Activated CD4-positive, alpha-beta memory T cell treated with anti-CD3 and anti-CD28 coated beads, Interleukin-2, amount 10 ng/mL, durations not matched to agents 7 days and 5 days (primary cell): ENCODE results near the gene PIK3R3. TPM values are rescaled to one million over a fixed set of nuclear protein-coding genes. Genes with fewer than 3 reads are reported as not detected.
"Not testable (repeated sequence)": the region's sequence is repeated elsewhere in the genome, so short reads cannot be mapped to it uniquely, and the experiment has no call there.

ENCODE experiments used
- CTCF ChIA-PET: fragments of 350-600 bp; sonication (Branson Sonifier 250); formaldehyde crosslinking; loops from one replicate; lab custom pipeline; 2021; ENCODE audit warnings: antibody characterized with exemption, inconsistent platforms; lab: Charles Lee
- POLR2A ChIA-PET: fragments of 350-600 bp; sonication (Branson Sonifier 250); formaldehyde crosslinking; loops from one replicate; lab custom pipeline; 2021; ENCODE audit warnings: antibody characterized with exemption; lab: Charles Lee
- DNase-seq: peaks from one replicate; pipeline ENCODE4 v3.0.0-alpha.2; 2020
- H3K27ac Mint-ChIP-seq: one replicate; pipeline ENCODE4 v1.8.0; 2021; ENCODE audit warnings: mild to moderate bottlenecking, mixed read lengths
- H3K27me3 Mint-ChIP-seq: one replicate; pipeline ENCODE4 v1.8.0; 2021; ENCODE audit warnings: mixed read lengths
- H3K36me3 Mint-ChIP-seq: one replicate; pipeline ENCODE4 v1.8.0; 2021; ENCODE audit warnings: low read depth, mixed read lengths
- H3K4me1 Mint-ChIP-seq: one replicate; pipeline ENCODE4 v1.8.0; 2021; ENCODE audit warnings: mixed read lengths
- H3K4me3 Mint-ChIP-seq: one replicate; pipeline ENCODE4 v1.8.0; 2021; ENCODE audit warnings: mild to moderate bottlenecking, mixed read lengths
- H3K9me3 Mint-ChIP-seq: one replicate; pipeline ENCODE4 v1.8.0; 2021; ENCODE audit warnings: mixed read lengths
- total RNA-seq, 2 experiments: library from RNA; stranded (reverse); gene quantifications; one replicate each; pipeline ENCODE4 v1.2.3, GENCODE V29; 2021

Gene PIK3R3
- total RNA-seq, 2 experiments from 2014 or later = 5.0 to 5.2 TPM

DNA sequence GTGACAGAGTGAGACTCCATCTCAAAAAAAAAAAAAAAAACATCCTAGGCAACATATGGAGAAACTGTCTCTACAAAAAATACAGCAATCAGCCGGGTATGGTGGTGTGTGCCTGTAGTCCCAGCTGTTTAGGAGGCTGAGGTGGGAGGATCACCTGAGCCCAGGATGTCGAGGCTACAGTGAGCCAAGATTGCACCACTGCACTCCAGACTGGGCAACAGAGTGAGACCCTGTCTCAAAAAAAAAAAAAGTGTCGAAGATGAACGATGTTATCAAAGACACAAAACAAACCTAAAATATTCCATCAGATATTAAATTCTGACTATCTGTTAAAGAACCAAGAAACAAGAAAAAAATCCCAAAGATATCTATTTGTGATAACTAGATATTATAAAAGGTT lies 38.6 kb downstream of the PIK3R3 start:
- H3K27me3 Mint-ChIP-seq, POLR2A ChIA-PET, CTCF ChIA-PET, H3K9me3 Mint-ChIP-seq, H3K4me3 Mint-ChIP-seq, H3K27ac Mint-ChIP-seq, H3K36me3 Mint-ChIP-seq, DNase-seq: not testable (repeated sequence)
- H3K4me1 Mint-ChIP-seq = peaks cover 11% of the 10 kb centered on the region

DNA sequence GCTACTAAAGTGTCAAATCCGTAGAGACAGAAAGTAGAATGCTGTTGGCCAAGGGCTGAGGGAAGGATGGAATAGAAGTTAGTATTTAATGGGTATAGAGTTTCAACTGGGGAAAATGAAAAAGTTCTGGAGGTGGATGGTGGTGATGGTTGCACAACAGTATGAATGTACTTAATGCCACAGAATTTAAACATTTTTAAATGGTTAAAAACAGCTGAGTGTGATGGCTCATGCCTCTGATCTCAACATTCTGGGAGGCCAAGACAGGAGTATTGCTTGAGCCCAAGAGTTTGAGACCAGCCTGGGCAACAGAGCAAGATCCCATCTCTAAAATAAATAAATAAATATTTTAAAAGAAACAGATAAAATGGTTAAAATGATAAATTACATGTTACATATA lies 44.5 kb downstream of the PIK3R3 start:
- H3K27me3 Mint-ChIP-seq = peaks cover 10% of the 10 kb centered on the region
- no peaks in the 10 kb centered on the region for H3K36me3 Mint-ChIP-seq
- POLR2A ChIA-PET = no interaction called here
- no peaks in the 10 kb centered on the region for H3K4me1 Mint-ChIP-seq
- H3K27ac Mint-ChIP-seq = no peak overlapping the region
- CTCF ChIA-PET = no interaction called here
- DNase-seq = no peak
- H3K4me3 Mint-ChIP-seq = no peak overlapping the region
- no peaks in the 10 kb centered on the region for H3K9me3 Mint-ChIP-seq

DNA sequence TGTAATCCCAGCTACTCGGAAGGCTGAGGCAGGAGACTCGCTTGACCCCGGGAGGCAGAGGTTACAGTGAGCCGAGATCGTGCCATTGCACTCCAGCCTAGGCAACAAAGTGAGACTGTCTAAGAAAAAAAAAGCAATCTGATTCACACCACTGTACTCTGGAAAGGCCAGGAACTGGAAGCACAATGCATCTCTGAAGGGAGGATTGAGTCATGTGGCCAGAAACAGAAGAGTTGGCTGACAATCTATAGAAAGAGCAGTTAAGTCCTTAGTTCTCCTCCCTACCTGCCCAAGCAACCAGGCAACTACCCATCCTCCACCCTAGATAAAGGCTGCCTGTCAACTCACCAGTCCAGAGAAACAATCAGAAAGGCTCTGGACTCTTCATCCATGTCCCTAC lies 45.9 kb downstream of the PIK3R3 start:
- ChIA-PET CTCF (no interaction called here), POLR2A (no interaction called here)
- DNase-seq = no peak
- H3K36me3 Mint-ChIP-seq = no peaks in the 10 kb centered on the region
- peaks cover 10% of the 10 kb centered on the region for H3K27me3 Mint-ChIP-seq
- no peak overlapping the region for H3K27ac Mint-ChIP-seq
- no peak overlapping the region for H3K4me3 Mint-ChIP-seq
- H3K9me3 Mint-ChIP-seq = no peaks in the 10 kb centered on the region
- H3K4me1 Mint-ChIP-seq = no peaks in the 10 kb centered on the region

DNA sequence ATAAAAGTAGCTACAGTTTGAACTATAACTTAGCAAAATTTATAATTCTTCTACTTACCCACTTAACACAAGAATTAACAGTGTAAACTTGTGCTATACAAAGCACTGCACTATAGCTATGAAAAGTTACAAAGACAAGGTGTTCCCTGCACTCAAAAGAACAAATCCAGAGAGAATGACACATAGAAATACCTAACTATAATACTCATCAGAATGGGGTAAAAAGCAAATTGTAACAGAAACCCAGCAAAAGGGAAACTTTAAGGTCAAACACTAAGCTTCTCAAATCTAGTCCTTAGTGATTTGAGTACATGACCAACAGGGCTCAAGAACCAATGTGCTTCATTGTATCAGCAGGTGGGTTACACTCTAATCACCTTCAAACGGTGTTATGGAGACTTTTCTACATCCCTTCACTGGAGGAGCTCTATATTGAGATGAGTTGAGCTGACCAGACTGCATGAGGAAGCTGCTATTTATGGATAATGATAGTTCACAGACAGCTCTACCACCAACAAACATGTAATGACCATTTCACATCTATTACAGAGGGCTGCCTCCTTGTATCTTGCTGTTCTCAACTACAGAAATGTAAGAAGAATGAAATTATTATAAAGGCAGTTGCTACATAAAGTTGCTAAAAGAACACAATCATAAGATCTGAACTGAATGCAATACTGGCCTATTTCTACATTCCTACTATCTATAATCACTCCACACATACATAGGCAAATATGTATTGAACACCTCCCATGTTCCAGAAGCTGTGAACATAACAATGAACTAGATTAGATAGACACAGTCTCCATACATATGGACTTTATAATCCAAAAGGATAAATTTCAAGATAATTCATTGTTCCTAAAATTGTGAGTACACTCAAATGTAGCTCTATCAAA lies 47.6 kb downstream of the PIK3R3 start:
- ChIA-PET POLR2A (no interaction called here), CTCF (interaction anchor here (0.5 to 1.5 kb wide), 2 partner anchors 95 to 376 kb away, joined by 3 to 5 read pairs; no protein-coding TSS in a partner anchor)
- H3K4me1 Mint-ChIP-seq = no peaks in the 10 kb centered on the region
- H3K27me3 Mint-ChIP-seq = peaks cover 10% of the 10 kb centered on the region
- no peaks in the 10 kb centered on the region for H3K36me3 Mint-ChIP-seq
- DNase-seq = no peak
- H3K4me3 Mint-ChIP-seq = no peak overlapping the region
- no peak overlapping the region for H3K27ac Mint-ChIP-seq
- H3K9me3 Mint-ChIP-seq = no peaks in the 10 kb centered on the region

- no peak overlapping the region for H3K4me3 Mint-ChIP-seq
- no peaks in the 10 kb centered on the region for H3K4me1 Mint-ChIP-seq
- peaks cover 8% of the 10 kb centered on the region for H3K27me3 Mint-ChIP-seq
- DNase-seq = no peak
- no peaks in the 10 kb centered on the region for H3K36me3 Mint-ChIP-seq
- H3K27ac Mint-ChIP-seq = no peak overlapping the region
- CTCF ChIA-PET = interaction anchor here (1.5 kb wide), 1 partner anchor 96 kb away, joined by 5 read pairs; no protein-coding TSS in a partner anchor
- POLR2A ChIA-PET = no interaction called here
- no peaks in the 10 kb centered on the region for H3K9me3 Mint-ChIP-seq
Measured at GRCh38 chr1:46083579-46083978, 48.9 kb downstream of the PIK3R3 start.

GRCh38 chr1:46081619-46082018 lies 50.8 kb downstream of the PIK3R3 start:
- no peaks in the 10 kb centered on the region for H3K4me1 Mint-ChIP-seq
- H3K4me3 Mint-ChIP-seq = no peak overlapping the region
- H3K27ac Mint-ChIP-seq = no peak overlapping the region
- no peak for DNase-seq
- no peaks in the 10 kb centered on the region for H3K9me3 Mint-ChIP-seq
- no peaks in the 10 kb centered on the region for H3K36me3 Mint-ChIP-seq
- POLR2A ChIA-PET = no interaction called here
- peaks cover 5% of the 10 kb centered on the region for H3K27me3 Mint-ChIP-seq
- CTCF ChIA-PET = no interaction called here

- H3K9me3 Mint-ChIP-seq = no peaks in the 10 kb centered on the region
- ChIA-PET POLR2A (no interaction called here), CTCF (no interaction called here)
- peaks cover 5% of the 10 kb centered on the region for H3K27me3 Mint-ChIP-seq
- H3K4me3 Mint-ChIP-seq = no peak overlapping the region
- H3K4me1 Mint-ChIP-seq = no peaks in the 10 kb centered on the region
- no peaks in the 10 kb centered on the region for H3K36me3 Mint-ChIP-seq
- no peak for DNase-seq
- H3K27ac Mint-ChIP-seq = no peak overlapping the region
Measured at GRCh38 chr1:46081206-46081605, 51.2 kb downstream of the PIK3R3 start.

DNA sequence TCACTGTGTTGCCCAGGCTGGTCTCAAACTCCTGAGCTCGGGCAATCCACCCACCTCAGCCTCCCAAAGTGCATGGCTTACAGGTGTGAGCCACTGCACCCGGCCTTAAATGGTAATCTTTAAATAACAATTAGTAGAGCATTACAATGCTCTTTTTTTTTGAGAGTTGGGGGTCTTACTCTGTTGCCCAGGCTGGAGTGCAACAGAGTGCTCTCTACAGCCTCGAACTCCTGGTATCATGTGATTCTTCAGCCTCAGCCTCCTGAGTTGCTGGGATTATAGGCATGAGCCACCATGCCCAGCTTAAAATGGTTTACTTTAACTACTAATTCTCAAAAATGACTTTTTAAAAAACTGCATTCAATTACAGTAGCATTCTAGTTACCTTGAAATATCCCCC lies 52.2 kb downstream of the PIK3R3 start:
- Mint-ChIP-seq H3K9me3 (no peaks in the 10 kb centered on the region), H3K4me3 (no peak overlapping the region), H3K27ac (no peak overlapping the region), H3K27me3 (peaks cover 5% of the 10 kb centered on the region), H3K36me3 (no peaks in the 10 kb centered on the region), H3K4me1 (no peaks in the 10 kb centered on the region)
- POLR2A ChIA-PET = no interaction called here
- CTCF ChIA-PET = no interaction called here
- no peak for DNase-seq

- Mint-ChIP-seq H3K4me1 (no peaks in the 10 kb centered on the region), H3K27ac (no peak overlapping the region), H3K9me3 (no peaks in the 10 kb centered on the region), H3K27me3 (no peaks in the 10 kb centered on the region), H3K4me3 (no peak overlapping the region), H3K36me3 (no peaks in the 10 kb centered on the region)
- ChIA-PET CTCF (interaction anchor here (0.6 kb wide), 1 partner anchor 287 kb away, joined by 3 read pairs; no protein-coding TSS in a partner anchor), POLR2A (no interaction called here)
- DNase-seq = no peak
Measured at GRCh38 chr1:46077644-46078043, 54.8 kb downstream of the PIK3R3 start.

- CTCF ChIA-PET = interaction anchor here (0.6 kb wide), 1 partner anchor 27 kb away, joined by 3 read pairs; no protein-coding TSS in a partner anchor
- H3K4me1 Mint-ChIP-seq = no peaks in the 10 kb centered on the region
- DNase-seq = no peak
- no peaks in the 10 kb centered on the region for H3K9me3 Mint-ChIP-seq
- H3K27me3 Mint-ChIP-seq = no peaks in the 10 kb centered on the region
- H3K27ac Mint-ChIP-seq = no peak overlapping the region
- no peaks in the 10 kb centered on the region for H3K36me3 Mint-ChIP-seq
- no peak overlapping the region for H3K4me3 Mint-ChIP-seq
- POLR2A ChIA-PET = no interaction called here
Measured at GRCh38 chr1:46076343-46076742, 56.1 kb downstream of the PIK3R3 start.

GRCh38 chr1:46072975-46073374 lies 59.5 kb downstream of the PIK3R3 start:
- Mint-ChIP-seq H3K4me1 (no peaks in the 10 kb centered on the region), H3K36me3 (no peaks in the 10 kb centered on the region), H3K4me3 (no peak overlapping the region), H3K9me3 (no peaks in the 10 kb centered on the region), H3K27me3 (no peaks in the 10 kb centered on the region), H3K27ac (no peak overlapping the region)
- ChIA-PET POLR2A (no interaction called here), CTCF (interaction anchor here (2.2 kb wide), 1 partner anchor 151 kb away, joined by 6 read pairs; no protein-coding TSS in a partner anchor)
- no peak for DNase-seq

- Mint-ChIP-seq H3K4me1 (peaks cover 4% of the 10 kb centered on the region), H3K27ac (no peak overlapping the region)
- POLR2A ChIA-PET = no interaction called here
Measured at GRCh38 chr1:46070164-46070814, 62.1 kb downstream of the PIK3R3 start.

DNA sequence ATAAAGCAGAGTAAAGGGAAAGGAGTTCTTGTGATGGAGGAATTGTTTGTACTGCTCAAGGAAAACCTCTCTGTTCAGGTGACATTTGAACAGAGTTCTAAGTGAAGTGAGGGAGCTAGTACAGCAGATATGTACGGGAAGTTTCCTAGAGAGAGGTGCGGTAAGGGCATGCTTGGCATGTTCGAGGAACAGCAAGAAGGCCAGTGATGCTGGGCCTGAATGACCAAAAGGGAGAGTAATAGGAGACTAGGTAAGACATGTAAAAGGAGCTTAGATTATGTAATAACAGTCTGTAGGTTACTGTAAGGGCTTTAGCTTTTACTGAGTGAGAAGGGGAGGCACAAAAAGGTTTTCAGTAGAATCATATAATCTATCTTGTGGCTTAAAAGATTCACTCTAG lies 63.9 kb downstream of the PIK3R3 start:
- CTCF ChIA-PET = no interaction called here
- Mint-ChIP-seq H3K36me3 (peaks cover 3% of the 10 kb centered on the region), H3K4me1 (peaks cover 9% of the 10 kb centered on the region), H3K4me3 (no peak overlapping the region), H3K9me3 (no peaks in the 10 kb centered on the region), H3K27me3 (no peaks in the 10 kb centered on the region), H3K27ac (no peak overlapping the region)
- no peak for DNase-seq
- POLR2A ChIA-PET = no interaction called here

More at GRCh38 chr1:46070164-46070814, 62.1 kb downstream of the PIK3R3 start:
- peaks cover 2% of the 10 kb centered on the region for H3K36me3 Mint-ChIP-seq
- no peaks in the 10 kb centered on the region for H3K27me3 Mint-ChIP-seq
- CTCF ChIA-PET = interaction anchor here (1.0 kb wide), 1 partner anchor 153 kb away, joined by 4 read pairs; no protein-coding TSS in a partner anchor
- H3K9me3 Mint-ChIP-seq = no peaks in the 10 kb centered on the region
- DNase-seq = no peak
- no peak overlapping the region for H3K4me3 Mint-ChIP-seq
